HEK293T (cell line): ENCODE results near the gene PPP2CA.

Experiments
- ARNT ChIP-seq: fragments of 450-650 bp; IDR thresholded peaks from 2 replicates; pipeline ENCODE4 v1.6.1; 2017; ENCODE audit warnings: mild to moderate bottlenecking
- BHLHE40 ChIP-seq: fragments of 450-650 bp; IDR thresholded peaks from 2 replicates; pipeline ENCODE4 v1.6.1; 2016; ENCODE audit warnings: mild to moderate bottlenecking, moderate library complexity, borderline replicate concordance
- FOXK2 ChIP-seq: fragments of 450-650 bp; IDR thresholded peaks from 2 replicates; pipeline ENCODE4 v1.6.1; 2016; ENCODE audit warnings: mild to moderate bottlenecking
- FOXM1 ChIP-seq: fragments of 450-650 bp; IDR thresholded peaks from 2 replicates; pipeline ENCODE4 v1.6.1; 2017; ENCODE audit warnings: mild to moderate bottlenecking, borderline replicate concordance
- HDGF ChIP-seq: fragments of 450-650 bp; IDR thresholded peaks from 2 replicates; pipeline ENCODE4 v1.6.1; 2017; ENCODE audit warnings: antibody characterized with exemption, borderline replicate concordance
- L3MBTL2 ChIP-seq: fragments of 450-650 bp; conservative IDR thresholded peaks from 2 replicates; pipeline ENCODE4 v1.6.1; 2016; ENCODE audit warnings: mild to moderate bottlenecking
- SP1 ChIP-seq: fragments of 450-650 bp; IDR thresholded peaks from 2 replicates; pipeline ENCODE4 v1.6.1; 2017
- SUZ12 ChIP-seq: fragments of 450-650 bp; IDR thresholded peaks from 2 replicates; pipeline ENCODE4 v1.6.1; 2016; ENCODE audit warnings: mild to moderate bottlenecking
- TARDBP ChIP-seq: fragments of 450-650 bp; IDR thresholded peaks from 2 replicates; pipeline ENCODE4 v1.6.1; 2016
- ZNF384 ChIP-seq: fragments of 450-650 bp; IDR thresholded peaks from 2 replicates; pipeline ENCODE4 v1.6.1; 2016

DNA sequence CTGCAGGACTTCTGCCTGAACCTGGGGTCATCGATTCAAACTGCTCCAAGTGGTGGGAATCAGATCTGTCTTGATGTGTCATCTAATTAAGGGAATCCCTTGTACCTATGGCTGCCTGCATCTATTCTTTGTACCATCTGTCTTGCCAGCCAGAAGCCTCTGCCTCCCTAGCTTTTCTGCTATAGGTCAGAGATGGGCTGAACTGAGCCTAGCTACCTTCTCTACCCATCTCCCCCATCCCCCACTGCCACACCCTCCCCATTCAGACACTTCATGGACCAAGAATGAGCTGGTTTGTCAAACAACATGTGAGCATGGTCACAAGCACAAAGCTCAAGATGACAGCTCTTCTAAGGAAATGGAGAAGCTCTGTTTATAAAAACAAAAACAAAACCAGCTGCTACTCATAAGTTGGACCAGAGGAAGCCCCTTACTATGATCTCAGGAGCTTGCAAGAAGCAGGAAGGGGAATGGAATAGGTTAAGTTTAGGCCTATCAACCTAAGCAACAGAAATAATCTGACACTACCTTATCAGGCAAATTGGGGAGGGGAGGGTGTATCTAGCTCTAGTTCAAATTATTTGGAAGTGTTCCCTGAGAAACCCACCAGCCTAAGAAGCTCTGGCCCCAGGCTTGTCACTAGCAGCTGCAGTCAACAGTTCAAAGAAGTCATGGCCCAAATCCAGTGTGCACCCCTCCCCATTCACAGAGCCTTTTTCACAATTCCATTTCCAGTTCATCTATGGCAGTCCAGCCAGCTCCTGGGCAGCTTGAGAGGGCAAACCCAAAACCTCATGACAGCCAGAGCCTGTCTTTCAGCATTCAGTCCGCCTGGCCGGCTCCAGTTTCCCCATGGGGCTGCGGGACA lies 79.0 kb downstream of the PPP2CA start:
- TF ChIP-seq HDGF (no peak), FOXM1 (no peak), FOXK2 (no peak), SUZ12 (no peak), SP1 (no peak), ARNT (no peak), BHLHE40 (no peak), L3MBTL2 (no peak), TARDBP (no peak), ZNF384 (no peak)
